ENCODE measurements around the gene FBN2. TPM values are rescaled to one million over a fixed set of nuclear protein-coding genes. Genes with fewer than 3 reads are reported as not detected.
"Not testable (repeated sequence)": the region's sequence is repeated elsewhere in the genome, so short reads cannot be mapped to it uniquely, and the experiment has no call there.

Gene FBN2
- total RNA-seq, 3 donors from 2014 or later (not counting 1 experiment from before 2014, with no cell fraction given): 0.31 to 0.70 (median 0.58) TPM

DNA sequence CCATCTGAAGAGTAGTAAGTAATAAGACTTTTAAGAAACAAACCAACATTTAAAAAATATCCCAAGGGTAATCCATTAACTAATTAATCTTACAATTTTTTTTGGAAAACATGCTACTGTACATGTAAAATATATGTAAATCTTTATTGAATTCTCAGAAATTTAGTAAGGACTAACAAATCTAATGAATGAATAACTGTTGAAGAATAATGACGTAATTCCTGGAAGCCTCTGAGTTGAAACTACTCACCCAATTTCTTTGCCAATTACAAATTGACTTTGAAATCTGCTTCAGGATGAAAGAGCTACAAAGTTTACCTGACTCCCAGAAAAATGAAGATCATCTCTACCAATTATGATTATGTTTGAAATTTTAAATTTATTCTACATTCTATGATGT, 21.1 kb downstream of the FBN2 start:
- WGBS (ENCODE audit: insufficient coverage): no CpG with 5 or more reads among the region's 1 CpG
- H3K27me3 Mint-ChIP-seq (ENCODE audit: low read depth in 2 of 2): no peaks in the 10 kb centered on the region
- Histone ChIP-seq H3K27me3 (ENCODE audit: control insufficient read depth, insufficient read depth, low read length) (no peaks in the 10 kb centered on the region), H3K36me3 (ENCODE audit: control insufficient read depth, insufficient read depth, low read length) (no peaks in the 10 kb centered on the region), H3K4me1 (ENCODE audit: control insufficient read depth, insufficient read depth, low read length) (no peaks in the 10 kb centered on the region), H3K4me3 (ENCODE audit: low read length) (no peak overlapping the region), H3K27ac (ENCODE audit: low read length) (no peak overlapping the region), H3K9me3 (ENCODE audit: control insufficient read depth, insufficient read depth, low read length) (no peaks in the 10 kb centered on the region)
- no peaks in the 10 kb centered on the region for H3K4me1 Mint-ChIP-seq
- H3K4me3 Mint-ChIP-seq: no peak overlapping the region
- TF ChIP-seq, protein P1, sequence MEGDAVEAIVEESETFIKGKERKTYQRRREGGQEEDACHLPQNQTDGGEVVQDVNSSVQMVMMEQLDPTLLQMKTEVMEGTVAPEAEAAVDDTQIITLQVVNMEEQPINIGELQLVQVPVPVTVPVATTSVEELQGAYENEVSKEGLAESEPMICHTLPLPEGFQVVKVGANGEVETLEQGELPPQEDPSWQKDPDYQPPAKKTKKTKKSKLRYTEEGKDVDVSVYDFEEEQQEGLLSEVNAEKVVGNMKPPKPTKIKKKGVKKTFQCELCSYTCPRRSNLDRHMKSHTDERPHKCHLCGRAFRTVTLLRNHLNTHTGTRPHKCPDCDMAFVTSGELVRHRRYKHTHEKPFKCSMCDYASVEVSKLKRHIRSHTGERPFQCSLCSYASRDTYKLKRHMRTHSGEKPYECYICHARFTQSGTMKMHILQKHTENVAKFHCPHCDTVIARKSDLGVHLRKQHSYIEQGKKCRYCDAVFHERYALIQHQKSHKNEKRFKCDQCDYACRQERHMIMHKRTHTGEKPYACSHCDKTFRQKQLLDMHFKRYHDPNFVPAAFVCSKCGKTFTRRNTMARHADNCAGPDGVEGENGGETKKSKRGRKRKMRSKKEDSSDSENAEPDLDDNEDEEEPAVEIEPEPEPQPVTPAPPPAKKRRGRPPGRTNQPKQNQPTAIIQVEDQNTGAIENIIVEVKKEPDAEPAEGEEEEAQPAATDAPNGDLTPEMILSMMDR (IDR thresholded peaks at IDR 0.05): no peak
- no peaks in the 10 kb centered on the region for H3K36me3 Mint-ChIP-seq
- H3K27ac Mint-ChIP-seq: no peak overlapping the region
- H3K9me3 Mint-ChIP-seq: peaks cover 2 to 5% of the 10 kb centered on the region in 2 donors
- intact Hi-C loops (cut with micrococcal nuclease): no loop called here
- no peak for ATAC-seq
- no peak for DNase-seq

DNA sequence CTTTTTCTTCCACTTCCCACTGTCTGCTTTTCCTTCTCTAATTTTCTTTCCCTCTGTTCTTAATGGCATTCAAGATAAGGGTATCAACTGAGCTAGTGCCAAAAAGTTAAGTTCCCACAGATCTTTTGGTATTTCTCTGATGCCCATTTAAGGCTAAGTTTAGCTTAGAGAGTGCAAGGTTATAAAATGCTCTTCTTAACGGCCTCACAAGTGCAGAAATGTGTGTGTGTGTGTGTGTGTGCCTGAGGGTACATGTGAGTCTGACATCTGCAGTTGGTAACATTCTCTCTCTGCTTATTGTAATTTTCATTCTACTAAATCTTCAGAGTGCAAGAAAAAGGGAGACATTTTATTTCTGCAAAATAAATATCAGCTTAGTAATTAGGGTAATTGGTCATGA, 24.2 kb downstream of the FBN2 start:
- ATAC-seq (no peak), DNase-seq (no peak)
- Histone ChIP-seq H3K36me3 (ENCODE audit: control insufficient read depth, insufficient read depth, low read length) (no peaks in the 10 kb centered on the region), H3K27me3 (ENCODE audit: control insufficient read depth, insufficient read depth, low read length) (no peaks in the 10 kb centered on the region), H3K9me3 (ENCODE audit: control insufficient read depth, insufficient read depth, low read length) (no peaks in the 10 kb centered on the region), H3K4me1 (ENCODE audit: control insufficient read depth, insufficient read depth, low read length) (no peaks in the 10 kb centered on the region), H3K27ac (ENCODE audit: low read length) (no peak overlapping the region), H3K4me3 (ENCODE audit: low read length) (no peak overlapping the region)
- Mint-ChIP-seq H3K36me3 (no peaks in the 10 kb centered on the region), H3K27ac (no peak overlapping the region), H3K4me3 (no peak overlapping the region), H3K27me3 (ENCODE audit: low read depth in 2 of 2) (no peaks in the 10 kb centered on the region), H3K9me3 (peaks cover 0 to 8% of the 10 kb centered on the region in 2 donors), H3K4me1 (no peaks in the 10 kb centered on the region)
- TF ChIP-seq, protein P1 (IDR thresholded peaks at IDR 0.05): no peak
- intact Hi-C loops (cut with micrococcal nuclease): no loop called here
- WGBS (ENCODE audit: insufficient coverage): 33% methylated on average over 1 of the region's 1 CpG

DNA sequence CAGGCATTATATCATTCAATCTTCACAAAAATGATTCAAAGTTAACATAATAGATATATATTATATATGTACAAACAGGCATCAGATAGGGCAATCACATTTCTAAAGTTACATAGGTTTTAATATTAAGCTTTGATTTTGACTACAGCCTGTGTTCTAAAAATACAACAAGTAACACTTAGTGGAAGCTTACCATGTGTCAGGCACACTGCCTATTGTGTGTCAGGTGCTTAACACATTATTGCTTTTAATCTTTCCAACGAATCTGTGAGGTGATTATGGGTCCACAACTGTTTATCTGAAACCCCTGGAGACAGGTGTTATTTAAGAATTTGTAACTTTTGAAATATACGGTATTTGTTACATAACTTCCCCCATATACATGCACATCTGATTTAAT, 25.2 kb downstream of the FBN2 start:
- H3K4me1 ChIP-seq (ENCODE audit: control insufficient read depth, insufficient read depth, low read length): no peaks in the 10 kb centered on the region
- no peak overlapping the region for H3K4me3 Mint-ChIP-seq
- TF ChIP-seq, protein P1 (IDR thresholded peaks at IDR 0.05): no peak
- H3K27ac ChIP-seq (ENCODE audit: low read length): no peak overlapping the region
- H3K27me3 ChIP-seq (ENCODE audit: control insufficient read depth, insufficient read depth, low read length): no peaks in the 10 kb centered on the region
- no peaks in the 10 kb centered on the region for H3K4me1 Mint-ChIP-seq
- H3K36me3 Mint-ChIP-seq: no peaks in the 10 kb centered on the region
- no peaks in the 10 kb centered on the region for H3K27me3 Mint-ChIP-seq (ENCODE audit: low read depth in 2 of 2)
- no peak overlapping the region for H3K4me3 ChIP-seq (ENCODE audit: low read length)
- H3K36me3 ChIP-seq (ENCODE audit: control insufficient read depth, insufficient read depth, low read length): no peaks in the 10 kb centered on the region
- intact Hi-C loops (cut with micrococcal nuclease): no loop called here
- H3K9me3 ChIP-seq (ENCODE audit: control insufficient read depth, insufficient read depth, low read length): no peaks in the 10 kb centered on the region
- 40% methylated on average over 1 of the region's 2 CpGs for WGBS (ENCODE audit: insufficient coverage)
- no peak overlapping the region for H3K27ac Mint-ChIP-seq
- DNase-seq (no peak), ATAC-seq (no peak)
- H3K9me3 Mint-ChIP-seq: peaks cover 4 to 7% of the 10 kb centered on the region in 2 donors

DNA sequence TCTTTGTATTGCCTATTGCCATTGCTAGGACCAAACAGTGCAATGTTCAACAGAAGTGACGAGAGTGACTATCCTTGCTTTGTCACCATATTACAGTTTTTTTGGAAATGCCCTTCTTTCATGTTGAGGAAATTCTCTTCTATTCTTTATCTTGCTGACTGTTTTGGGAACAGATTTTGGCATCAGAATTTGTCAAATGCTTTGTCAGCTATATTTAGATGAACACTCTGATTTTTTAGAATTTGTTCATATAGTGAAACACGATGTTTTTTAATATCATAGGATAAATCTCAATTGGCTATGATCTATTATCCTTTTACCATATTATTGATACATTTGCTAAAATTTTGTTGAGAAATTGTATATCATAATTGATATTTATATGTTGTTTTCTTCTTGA, 31.4 kb downstream of the FBN2 start:
- Mint-ChIP-seq H3K27me3 (ENCODE audit: low read depth in 2 of 2) (no peaks in the 10 kb centered on the region), H3K9me3 (peaks cover 13 to 16% of the 10 kb centered on the region in 2 donors), H3K4me1 (no peaks in the 10 kb centered on the region), H3K27ac (no peak overlapping the region), H3K36me3 (no peaks in the 10 kb centered on the region), H3K4me3 (no peak overlapping the region)
- H3K27ac ChIP-seq (ENCODE audit: low read length): no peak overlapping the region
- H3K4me3 ChIP-seq (ENCODE audit: low read length): no peak overlapping the region
- H3K36me3 ChIP-seq (ENCODE audit: control insufficient read depth, insufficient read depth, low read length): no peaks in the 10 kb centered on the region
- TF ChIP-seq, protein P1 (IDR thresholded peaks at IDR 0.05): no peak
- WGBS (ENCODE audit: insufficient coverage): 94% methylated on average over 1 of the region's 2 CpGs
- no peaks in the 10 kb centered on the region for H3K27me3 ChIP-seq (ENCODE audit: control insufficient read depth, insufficient read depth, low read length)
- DNase-seq (no peak), ATAC-seq (no peak)
- H3K9me3 ChIP-seq (ENCODE audit: control insufficient read depth, insufficient read depth, low read length): peaks cover 6% of the 10 kb centered on the region
- intact Hi-C loops (cut with micrococcal nuclease): no loop called here
- H3K4me1 ChIP-seq (ENCODE audit: control insufficient read depth, insufficient read depth, low read length): no peaks in the 10 kb centered on the region

DNA sequence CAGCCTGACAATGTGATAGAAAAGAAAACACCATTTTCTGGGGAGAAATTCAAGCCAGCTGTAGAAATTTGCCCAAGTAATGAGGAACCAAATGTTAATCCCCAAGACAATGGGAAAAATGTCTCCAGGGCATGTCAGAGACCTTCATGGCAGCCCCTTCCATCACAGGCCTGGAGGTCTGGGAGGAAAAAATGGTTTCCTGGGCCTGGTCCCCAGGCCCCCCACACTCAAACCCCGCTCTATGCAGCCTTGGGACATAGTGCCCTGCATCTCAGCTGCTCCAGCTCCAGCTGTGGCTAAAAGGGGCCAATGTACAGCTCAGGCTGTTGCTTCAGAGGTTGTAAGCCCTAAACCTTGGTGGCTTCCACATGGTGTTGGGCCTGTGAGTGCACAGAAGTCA, 34.3 kb downstream of the FBN2 start:
- H3K4me1 ChIP-seq (ENCODE audit: control insufficient read depth, insufficient read depth, low read length); H3K27me3 ChIP-seq (ENCODE audit: control insufficient read depth, insufficient read depth, low read length); H3K27me3 Mint-ChIP-seq (ENCODE audit: low read depth in 2 of 2); H3K4me3 ChIP-seq (ENCODE audit: low read length); H3K9me3 ChIP-seq (ENCODE audit: control insufficient read depth, insufficient read depth, low read length); H3K36me3 Mint-ChIP-seq; DNase-seq; H3K4me1 Mint-ChIP-seq; H3K4me3 Mint-ChIP-seq; intact Hi-C loops (cut with micrococcal nuclease); H3K27ac ChIP-seq (ENCODE audit: low read length); H3K27ac Mint-ChIP-seq; ATAC-seq; H3K36me3 ChIP-seq (ENCODE audit: control insufficient read depth, insufficient read depth, low read length): not testable (repeated sequence)
- 79% methylated on average over 1 of the region's 1 CpG for WGBS (ENCODE audit: insufficient coverage)
- peaks cover 8 to 19% of the 10 kb centered on the region in 2 donors for H3K9me3 Mint-ChIP-seq
